Fibroblast of skin of right biceps (primary cell): ENCODE results near the gene IL18.
"Not testable (repeated sequence)": the region's sequence is repeated elsewhere in the genome, so short reads cannot be mapped to it uniquely, and the experiment has no call there.

Source experiments
- DNase-seq: peaks from one replicate; pipeline ENCODE4 v3.0.0-alpha.2; 2013

The IL18 gene

GRCh38 chr11:112163875-112164685 is at the start of gene IL18:
Gene IL18, minus strand, starts transcription at chr11:112164094. Its CDS starts 9,041 bp downstream, at chr11:112155053.
- no peak for DNase-seq

- DNase-seq: no peak
Observed at GRCh38 chr11:112212710-112213109, 48.8 kb upstream of the IL18 start.

GRCh38 chr11:112212290-112212689 is 48.4 kb upstream of the IL18 start:
- no peak for DNase-seq

GRCh38 chr11:112211536-112211935 is 47.6 kb upstream of the IL18 start:
- no peak for DNase-seq

GRCh38 chr11:112210890-112211289 is 47.0 kb upstream of the IL18 start:
- DNase-seq: no peak

GRCh38 chr11:112206071-112206470 is 42.2 kb upstream of the IL18 start:
- DNase-seq: no peak

- DNase-seq: no peak
Observed at GRCh38 chr11:112200252-112200651, 36.4 kb upstream of the IL18 start.

GRCh38 chr11:112199101-112199500 is 35.2 kb upstream of the IL18 start:
- not testable (repeated sequence) for DNase-seq

GRCh38 chr11:112196519-112197087 is 32.7 kb upstream of the IL18 start:
- DNase-seq: no peak

- DNase-seq: peak; percentile 6
Observed at GRCh38 chr11:112195951-112196351, 32.1 kb upstream of the IL18 start.

- DNase-seq: not testable (repeated sequence)
Observed at GRCh38 chr11:112195113-112195512, 31.2 kb upstream of the IL18 start.

- no peak for DNase-seq
Observed at GRCh38 chr11:112186304-112186703, 22.4 kb upstream of the IL18 start.

- no peak for DNase-seq
Observed at GRCh38 chr11:112185883-112186282, 22.0 kb upstream of the IL18 start.

GRCh38 chr11:112182867-112183266 is 19.0 kb upstream of the IL18 start:
- DNase-seq: no peak

GRCh38 chr11:112179601-112180000 is 15.7 kb upstream of the IL18 start:
- no peak for DNase-seq

- no peak for DNase-seq
Observed at GRCh38 chr11:112178936-112179335, 15.0 kb upstream of the IL18 start.

GRCh38 chr11:112178428-112178827 is 14.5 kb upstream of the IL18 start:
- no peak for DNase-seq

- no peak for DNase-seq
Observed at GRCh38 chr11:112177589-112177988, 13.7 kb upstream of the IL18 start.

- no peak for DNase-seq
Observed at GRCh38 chr11:112176077-112176476, 12.2 kb upstream of the IL18 start.

- no peak for DNase-seq
Observed at GRCh38 chr11:112175599-112175952, 11.7 kb upstream of the IL18 start.

GRCh38 chr11:112174789-112175598 is 11.1 kb upstream of the IL18 start, which contains the start of gene BCO2:
Gene BCO2, plus strand, starts transcription at chr11:112175512. Its CDS starts 90 bp downstream, at chr11:112175602.
- peak; percentile 64 for DNase-seq

- DNase-seq: peak; percentile 21
Observed at GRCh38 chr11:112173152-112173551, 9.3 kb upstream of the IL18 start.

- peak; percentile 66 for DNase-seq
Observed at GRCh38 chr11:112172362-112172994, 8.6 kb upstream of the IL18 start.
